Urinary bladder (tissue), 2 donors: ENCODE results near the gene SLC7A9. TPM values are rescaled to one million over a fixed set of nuclear protein-coding genes. Genes with fewer than 3 reads are reported as not detected.

Experiments used
- polyA plus RNA-seq: library from polyadenylated mRNA; stranded (reverse); fragments of 200-250 nt; gene quantifications from one replicate; pipeline ENCODE4 v1.2.3, GENCODE V29; 2013
- small RNA-seq: library from RNA; depleted of rRNA; stranded (forward); fragments of <200 nt; gene quantifications from one replicate; pipeline ENCODE3, GENCODE V24; 2014
- total RNA-seq: library from RNA; depleted of rRNA; stranded (reverse); fragments of >200 nt; gene quantifications from one replicate; pipeline ENCODE4 v1.2.3, GENCODE V29; 2014
- donor health status: healthy.

The SLC7A9 gene
- total and polyA plus RNA-seq, 2 donors = 0.28 to 0.79 TPM

Small RNA genes within 50 kb of the gene (small RNA-seq; reads per million reads assigned to genes)
- not detected for gene RN7SKP22

Other genes starting within 250 kb of the SLC7A9 start
- 33.6 TPM for gene ANKRD27, start 194.6 kb downstream of the SLC7A9 start, total RNA-seq
- gene ANKRD27, start 194.6 kb downstream of the SLC7A9 start, polyA plus RNA-seq = 32.6 TPM
- gene RGS9BP, start 193.9 kb downstream of the SLC7A9 start, total RNA-seq = 1.3 TPM
- gene RGS9BP, start 193.9 kb downstream of the SLC7A9 start, polyA plus RNA-seq = 1.0 TPM
- 13.1 TPM for gene NUDT19, start 177.9 kb downstream of the SLC7A9 start, total RNA-seq
- 7.7 TPM for gene NUDT19, start 177.9 kb downstream of the SLC7A9 start, polyA plus RNA-seq
- 1.1 TPM for gene TDRD12, start 150.0 kb downstream of the SLC7A9 start, total RNA-seq
- 0.24 TPM for gene TDRD12, start 150.0 kb downstream of the SLC7A9 start, polyA plus RNA-seq
- gene CEP89, start 102.2 kb upstream of the SLC7A9 start, total RNA-seq = 13.9 TPM
- gene CEP89, start 102.2 kb upstream of the SLC7A9 start, polyA plus RNA-seq = 15.4 TPM
- 2.4 TPM for gene FAAP24, start 102.5 kb upstream of the SLC7A9 start, total RNA-seq
- gene FAAP24, start 102.5 kb upstream of the SLC7A9 start, polyA plus RNA-seq = 2.9 TPM
- 3.5 TPM for gene RHPN2, start 195.1 kb upstream of the SLC7A9 start, total RNA-seq
- gene RHPN2, start 195.1 kb upstream of the SLC7A9 start, polyA plus RNA-seq = 1.8 TPM
- 9.3 TPM for gene GPATCH1, start 211.4 kb upstream of the SLC7A9 start, total RNA-seq
- gene GPATCH1, start 211.4 kb upstream of the SLC7A9 start, polyA plus RNA-seq = 6.4 TPM